Stimulated activated CD8-positive, alpha-beta memory T cell treated with anti-CD3 and anti-CD28 coated beads, Interleukin-12 subunit alpha, Interleukin-12 subunit beta, amount 100 ng/mL, for 4 hours (primary cell): Measurements from ENCODE around the gene NAGA.

Experiments
- DNase-seq: peaks from one replicate; pipeline ENCODE4 v3.0.0-alpha.2; 2020; ENCODE audit warnings: low read depth

NAGA gene

GRCh38 chr22:42039271-42039670 lies 31.3 kb downstream of the NAGA start:
- no peak for DNase-seq

GRCh38 chr22:42035256-42035655 lies 35.4 kb downstream of the NAGA start:
- no peak for DNase-seq

GRCh38 chr22:42033263-42034181 lies 37.1 kb downstream of the NAGA start:
- DNase-seq: no peak

DNA sequence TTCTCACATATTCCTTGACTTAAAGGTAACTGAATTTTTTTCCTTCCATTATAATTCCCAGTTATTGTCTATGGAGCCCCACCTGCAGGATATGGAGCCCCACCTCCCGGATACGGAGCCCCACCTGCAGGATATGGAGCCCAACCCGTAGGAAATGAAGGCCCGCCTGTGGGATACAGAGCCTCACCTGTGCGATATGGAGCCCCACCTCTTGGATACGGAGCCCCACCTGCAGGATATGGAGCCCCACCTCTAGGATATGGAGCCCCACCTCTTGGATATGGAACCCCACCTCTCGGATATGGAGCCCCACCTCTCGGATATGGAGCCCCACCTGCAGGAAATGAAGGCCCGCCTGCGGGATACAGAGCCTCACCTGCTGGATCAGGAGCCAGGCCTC lies 43.9 kb downstream of the NAGA start:
- DNase-seq: no peak

DNA sequence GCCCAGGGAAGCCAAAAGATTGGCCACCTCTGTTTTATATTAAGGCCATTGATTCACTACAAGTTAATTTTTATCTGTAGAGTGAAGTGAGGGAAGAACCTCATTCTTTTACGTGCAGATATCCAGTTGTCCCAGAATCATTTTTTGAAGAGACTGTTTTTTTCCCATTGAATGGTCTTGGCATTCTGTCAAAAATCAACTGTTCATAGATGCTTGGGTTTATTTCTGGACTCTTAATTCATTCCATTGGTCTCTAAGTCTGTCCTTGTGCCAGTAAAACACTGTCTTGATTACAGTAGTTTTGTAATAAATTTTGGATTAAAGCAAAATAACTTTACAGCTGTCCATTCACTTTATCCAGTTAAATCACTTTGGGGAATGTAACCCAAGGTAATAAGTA lies 45.2 kb downstream of the NAGA start:
- DNase-seq: no peak

GRCh38 chr22:42022162-42022847 lies 48.3 kb downstream of the NAGA start:
- no peak for DNase-seq

- no peak for DNase-seq
Measured at GRCh38 chr22:42021571-42021970, 49.0 kb downstream of the NAGA start.

DNA sequence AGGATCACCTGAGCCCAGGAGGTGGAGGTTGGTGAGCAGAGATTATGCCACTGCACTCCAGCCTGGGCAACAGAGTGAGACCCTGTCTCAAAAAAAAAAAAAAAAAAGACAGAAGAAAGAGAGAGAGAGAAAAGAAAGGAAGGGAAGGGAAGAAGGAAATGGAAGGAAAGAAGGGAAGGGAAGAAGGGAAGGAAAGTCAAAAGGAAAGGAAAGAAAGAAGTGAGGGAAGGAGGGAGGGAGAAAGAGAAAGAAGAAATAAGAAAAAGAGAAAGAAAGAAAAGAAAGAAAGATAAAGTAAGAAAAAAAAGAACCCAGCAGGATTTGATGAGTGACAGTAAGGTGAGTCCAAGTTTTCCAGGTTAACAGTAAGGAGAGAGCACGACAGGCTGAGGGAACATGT lies 52.4 kb downstream of the NAGA start:
- no peak for DNase-seq

DNA sequence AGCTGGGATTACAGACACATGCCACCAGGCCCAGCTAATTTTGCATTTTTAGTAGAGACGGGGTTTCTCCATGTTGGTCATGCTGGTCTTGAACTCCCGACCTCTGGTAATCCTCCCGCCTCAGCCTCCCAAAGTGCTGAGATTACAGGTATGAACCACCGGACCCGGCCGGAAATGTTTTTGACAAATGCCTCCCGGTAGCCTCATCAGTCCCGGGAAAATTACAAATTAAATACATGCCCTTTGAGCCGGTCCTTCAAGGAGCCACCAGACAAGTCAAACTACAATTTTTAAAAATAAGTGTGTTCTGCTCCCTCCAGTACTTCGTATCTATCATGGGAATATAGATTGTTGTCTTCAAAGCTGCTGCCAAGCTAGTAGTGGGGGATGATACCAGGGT lies 54.5 kb downstream of the NAGA start:
- DNase-seq: no peak

GRCh38 chr22:42013385-42013784 lies 57.2 kb downstream of the NAGA start:
- DNase-seq: no peak

GRCh38 chr22:42010778-42011177 lies 59.8 kb downstream of the NAGA start:
- DNase-seq: no peak
